ENCODE results near the gene CUX1. TPM values are rescaled to one million over a fixed set of nuclear protein-coding genes. Genes with fewer than 3 reads are reported as not detected.

The CUX1 gene
- total and polyA plus RNA-seq, 2 of the 13 experiments (the other 11 are each of a cell fraction or from before 2014, with no cell fraction given), result 13.7 to 14.9 TPM

DNA sequence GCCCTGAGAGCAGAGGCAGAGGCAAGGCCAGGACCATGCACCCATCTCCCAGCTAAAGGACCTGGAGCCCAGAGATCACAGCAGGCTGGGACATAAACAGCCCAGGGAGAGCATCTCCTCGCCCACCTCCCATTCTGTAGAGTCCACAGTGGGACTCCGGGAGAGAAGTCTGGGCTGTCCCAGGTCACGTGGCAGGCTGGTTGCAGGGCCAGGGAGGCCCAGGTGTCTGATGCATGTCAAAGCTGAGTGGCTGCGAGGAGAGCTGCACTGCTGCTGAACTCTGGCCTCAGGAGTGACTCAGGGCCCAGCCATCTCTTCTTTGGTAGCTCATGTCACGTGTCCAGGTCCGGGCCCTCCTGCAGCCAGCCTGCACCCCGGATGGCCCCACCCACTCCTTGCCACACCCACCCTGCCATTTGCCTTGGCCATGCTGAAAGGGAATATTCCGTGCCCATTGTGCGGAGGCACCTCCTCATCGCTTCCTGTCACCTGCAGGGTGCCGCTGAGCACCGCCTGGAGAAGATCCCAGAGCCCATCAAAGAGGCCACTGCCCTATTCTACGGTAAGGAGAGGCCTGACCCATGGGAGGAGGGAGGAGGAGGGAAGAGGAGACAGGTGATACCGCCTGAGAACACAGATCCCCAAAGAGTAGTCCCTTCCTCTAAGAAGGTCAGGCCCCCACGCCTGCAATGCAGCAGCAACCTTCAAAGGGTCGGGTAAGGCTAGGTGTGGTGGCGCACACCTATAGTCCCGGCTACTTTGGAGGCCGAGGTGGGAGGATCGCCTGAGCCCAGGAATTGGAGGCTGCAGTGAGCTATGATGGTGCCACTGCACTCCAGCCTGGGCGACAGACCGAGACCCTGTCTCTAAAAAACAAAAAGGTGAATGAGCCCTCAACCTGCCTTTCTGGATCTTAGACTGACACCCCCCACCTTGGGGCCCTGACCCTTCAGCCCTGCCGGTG is 456.6 kb downstream of the CUX1 start (continued):
- TF ChIP-seq, protein P1, sequence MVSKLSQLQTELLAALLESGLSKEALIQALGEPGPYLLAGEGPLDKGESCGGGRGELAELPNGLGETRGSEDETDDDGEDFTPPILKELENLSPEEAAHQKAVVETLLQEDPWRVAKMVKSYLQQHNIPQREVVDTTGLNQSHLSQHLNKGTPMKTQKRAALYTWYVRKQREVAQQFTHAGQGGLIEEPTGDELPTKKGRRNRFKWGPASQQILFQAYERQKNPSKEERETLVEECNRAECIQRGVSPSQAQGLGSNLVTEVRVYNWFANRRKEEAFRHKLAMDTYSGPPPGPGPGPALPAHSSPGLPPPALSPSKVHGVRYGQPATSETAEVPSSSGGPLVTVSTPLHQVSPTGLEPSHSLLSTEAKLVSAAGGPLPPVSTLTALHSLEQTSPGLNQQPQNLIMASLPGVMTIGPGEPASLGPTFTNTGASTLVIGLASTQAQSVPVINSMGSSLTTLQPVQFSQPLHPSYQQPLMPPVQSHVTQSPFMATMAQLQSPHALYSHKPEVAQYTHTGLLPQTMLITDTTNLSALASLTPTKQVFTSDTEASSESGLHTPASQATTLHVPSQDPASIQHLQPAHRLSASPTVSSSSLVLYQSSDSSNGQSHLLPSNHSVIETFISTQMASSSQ (IDR thresholded peaks at IDR 0.05; ENCODE audit: low read depth), result no peak
- TF ChIP-seq, protein P1 (CRISPR knock-in tag; IDR thresholded peaks at IDR 0.05; ENCODE audit: borderline replicate concordance), result no peak; the same call in 1 of the 2 replicates
- TF ChIP-seq, protein P2, sequence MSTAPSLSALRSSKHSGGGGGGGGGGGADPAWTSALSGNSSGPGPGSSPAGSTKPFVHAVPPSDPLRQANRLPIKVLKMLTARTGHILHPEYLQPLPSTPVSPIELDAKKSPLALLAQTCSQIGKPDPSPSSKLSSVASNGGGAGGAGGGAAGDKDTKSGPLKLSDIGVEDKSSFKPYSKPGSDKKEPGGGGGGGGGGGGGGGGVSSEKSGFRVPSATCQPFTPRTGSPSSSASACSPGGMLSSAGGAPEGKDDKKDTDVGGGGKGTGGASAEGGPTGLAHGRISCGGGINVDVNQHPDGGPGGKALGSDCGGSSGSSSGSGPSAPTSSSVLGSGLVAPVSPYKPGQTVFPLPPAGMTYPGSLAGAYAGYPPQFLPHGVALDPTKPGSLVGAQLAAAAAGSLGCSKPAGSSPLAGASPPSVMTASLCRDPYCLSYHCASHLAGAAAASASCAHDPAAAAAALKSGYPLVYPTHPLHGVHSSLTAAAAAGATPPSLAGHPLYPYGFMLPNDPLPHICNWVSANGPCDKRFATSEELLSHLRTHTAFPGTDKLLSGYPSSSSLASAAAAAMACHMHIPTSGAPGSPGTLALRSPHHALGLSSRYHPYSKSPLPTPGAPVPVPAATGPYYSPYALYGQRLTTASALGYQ (CRISPR knock-in tag; IDR thresholded peaks at IDR 0.05), result no peak
- no peak for TF ChIP-seq CHD2 (IDR thresholded peaks at IDR 0.05; ENCODE audit: low read depth, low read length)
- TF ChIP-seq ZSCAN21 (CRISPR knock-in tag; IDR thresholded peaks at IDR 0.05; ENCODE audit: borderline replicate concordance), result no peak
- TF ChIP-seq, protein P3, sequence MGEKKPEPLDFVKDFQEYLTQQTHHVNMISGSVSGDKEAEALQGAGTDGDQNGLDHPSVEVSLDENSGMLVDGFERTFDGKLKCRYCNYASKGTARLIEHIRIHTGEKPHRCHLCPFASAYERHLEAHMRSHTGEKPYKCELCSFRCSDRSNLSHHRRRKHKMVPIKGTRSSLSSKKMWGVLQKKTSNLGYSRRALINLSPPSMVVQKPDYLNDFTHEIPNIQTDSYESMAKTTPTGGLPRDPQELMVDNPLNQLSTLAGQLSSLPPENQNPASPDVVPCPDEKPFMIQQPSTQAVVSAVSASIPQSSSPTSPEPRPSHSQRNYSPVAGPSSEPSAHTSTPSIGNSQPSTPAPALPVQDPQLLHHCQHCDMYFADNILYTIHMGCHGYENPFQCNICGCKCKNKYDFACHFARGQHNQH (CRISPR knock-in tag; IDR thresholded peaks at IDR 0.05), result no peak
- TF ChIP-seq SAP130 (CRISPR knock-in tag; IDR thresholded peaks at IDR 0.05; ENCODE audit: low read depth), result peak; percentile 97
- TF ChIP-seq RFX5 (IDR thresholded peaks at IDR 0.05; ENCODE audit: low read depth, low read length), result no peak
- no peak for TF ChIP-seq RBAK (CRISPR knock-in tag; IDR thresholded peaks at IDR 0.05)
- TF ChIP-seq HNRNPLL (IDR thresholded peaks at IDR 0.05; ENCODE audit: low read depth, low read length, poor library complexity, severe bottlenecking), result no peak
- no peak for TF ChIP-seq RFX1 (IDR thresholded peaks at IDR 0.05)
- TF ChIP-seq, protein P4, sequence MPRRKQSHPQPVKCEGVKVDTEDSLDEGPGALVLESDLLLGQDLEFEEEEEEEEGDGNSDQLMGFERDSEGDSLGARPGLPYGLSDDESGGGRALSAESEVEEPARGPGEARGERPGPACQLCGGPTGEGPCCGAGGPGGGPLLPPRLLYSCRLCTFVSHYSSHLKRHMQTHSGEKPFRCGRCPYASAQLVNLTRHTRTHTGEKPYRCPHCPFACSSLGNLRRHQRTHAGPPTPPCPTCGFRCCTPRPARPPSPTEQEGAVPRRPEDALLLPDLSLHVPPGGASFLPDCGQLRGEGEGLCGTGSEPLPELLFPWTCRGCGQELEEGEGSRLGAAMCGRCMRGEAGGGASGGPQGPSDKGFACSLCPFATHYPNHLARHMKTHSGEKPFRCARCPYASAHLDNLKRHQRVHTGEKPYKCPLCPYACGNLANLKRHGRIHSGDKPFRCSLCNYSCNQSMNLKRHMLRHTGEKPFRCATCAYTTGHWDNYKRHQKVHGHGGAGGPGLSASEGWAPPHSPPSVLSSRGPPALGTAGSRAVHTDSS (CRISPR knock-in tag; conservative IDR thresholded peaks at IDR 0.05), result no peak
- TF ChIP-seq, protein P5, sequence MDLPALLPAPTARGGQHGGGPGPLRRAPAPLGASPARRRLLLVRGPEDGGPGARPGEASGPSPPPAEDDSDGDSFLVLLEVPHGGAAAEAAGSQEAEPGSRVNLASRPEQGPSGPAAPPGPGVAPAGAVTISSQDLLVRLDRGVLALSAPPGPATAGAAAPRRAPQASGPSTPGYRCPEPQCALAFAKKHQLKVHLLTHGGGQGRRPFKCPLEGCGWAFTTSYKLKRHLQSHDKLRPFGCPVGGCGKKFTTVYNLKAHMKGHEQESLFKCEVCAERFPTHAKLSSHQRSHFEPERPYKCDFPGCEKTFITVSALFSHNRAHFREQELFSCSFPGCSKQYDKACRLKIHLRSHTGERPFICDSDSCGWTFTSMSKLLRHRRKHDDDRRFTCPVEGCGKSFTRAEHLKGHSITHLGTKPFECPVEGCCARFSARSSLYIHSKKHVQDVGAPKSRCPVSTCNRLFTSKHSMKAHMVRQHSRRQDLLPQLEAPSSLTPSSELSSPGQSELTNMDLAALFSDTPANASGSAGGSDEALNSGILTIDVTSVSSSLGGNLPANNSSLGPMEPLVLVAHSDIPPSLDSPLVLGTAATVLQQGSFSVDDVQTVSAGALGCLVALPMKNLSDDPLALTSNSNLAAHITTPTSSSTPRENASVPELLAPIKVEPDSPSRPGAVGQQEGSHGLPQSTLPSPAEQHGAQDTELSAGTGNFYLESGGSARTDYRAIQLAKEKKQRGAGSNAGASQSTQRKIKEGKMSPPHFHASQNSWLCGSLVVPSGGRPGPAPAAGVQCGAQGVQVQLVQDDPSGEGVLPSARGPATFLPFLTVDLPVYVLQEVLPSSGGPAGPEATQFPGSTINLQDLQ (CRISPR knock-in tag; IDR thresholded peaks at IDR 0.05), result no peak
- TF ChIP-seq, protein P6, sequence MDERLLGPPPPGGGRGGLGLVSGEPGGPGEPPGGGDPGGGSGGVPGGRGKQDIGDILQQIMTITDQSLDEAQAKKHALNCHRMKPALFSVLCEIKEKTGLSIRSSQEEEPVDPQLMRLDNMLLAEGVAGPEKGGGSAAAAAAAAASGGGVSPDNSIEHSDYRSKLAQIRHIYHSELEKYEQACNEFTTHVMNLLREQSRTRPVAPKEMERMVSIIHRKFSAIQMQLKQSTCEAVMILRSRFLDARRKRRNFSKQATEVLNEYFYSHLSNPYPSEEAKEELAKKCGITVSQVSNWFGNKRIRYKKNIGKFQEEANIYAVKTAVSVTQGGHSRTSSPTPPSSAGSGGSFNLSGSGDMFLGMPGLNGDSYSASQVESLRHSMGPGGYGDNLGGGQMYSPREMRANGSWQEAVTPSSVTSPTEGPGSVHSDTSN (CRISPR knock-in tag; IDR thresholded peaks at IDR 0.05), result 0 out of 2 replicates have a peak, but pooled peaks have one; percentile 54
- TF ChIP-seq ZNF777 (CRISPR knock-in tag; IDR thresholded peaks at IDR 0.05), result no peak
